GM23338 (cell line): ENCODE data around the gene RXFP3. TPM values are rescaled to one million over a fixed set of nuclear protein-coding genes. Genes with fewer than 3 reads are reported as not detected.

Experiments used
- ATAC-seq: fragments of 200-7000 bp; cut with Tn5 transposase; 3 replicates; pipeline ENCODE4 v1.9.1; 2020
- DNase-seq: peaks from one replicate; pipeline ENCODE4 v3.0.0-alpha.2; 2015; ENCODE audit warnings: low spot score
- H2AFZ ChIP-seq: fragments of 200-600 bp; sonication (generic); 2 replicates; pipeline ENCODE4 v1.8.0; 2016; ENCODE audit warnings: antibody characterized with exemption, mild to moderate bottlenecking, moderate library complexity
- H3F3A ChIP-seq: fragments of 200-600 bp; sonication (generic); replicated peaks from 2 replicates; pipeline ENCODE4 v1.8.0; 2017; ENCODE audit warnings: antibody characterized with exemption, mixed run types, low read depth
- H3K27ac ChIP-seq: fragments of 200-600 bp; sonication (generic); 2 replicates; pipeline ENCODE4 v1.6.1; 2016; ENCODE audit warnings: low read depth
- H3K27me3 ChIP-seq: fragments of 200-600 bp; sonication (generic); 2 replicates; pipeline ENCODE4 v1.8.0; 2016; ENCODE audit warnings: mild to moderate bottlenecking, mixed run types, moderate library complexity; ENCODE audit not compliant: insufficient read depth
- H3K36me3 ChIP-seq: fragments of 200-600 bp; sonication (generic); 2 replicates; pipeline ENCODE4 v1.8.0; 2016; ENCODE audit warnings: mild to moderate bottlenecking; ENCODE audit not compliant: insufficient read depth
- H3K4me1 ChIP-seq: fragments of 200-600 bp; sonication (generic); 2 replicates; pipeline ENCODE4 v1.8.0; 2016; ENCODE audit warnings: mild to moderate bottlenecking, moderate library complexity; ENCODE audit not compliant: insufficient read depth
- H3K4me2 ChIP-seq: fragments of 200-600 bp; sonication (generic); 2 replicates; pipeline ENCODE4 v1.7.1; 2017; ENCODE audit warnings: mixed run types
- H3K4me3 ChIP-seq: fragments of 200-600 bp; sonication (generic); 2 replicates; pipeline ENCODE4 v1.6.1; 2016; ENCODE audit warnings: mixed run types
- H3K79me2 ChIP-seq: fragments of 200-600 bp; sonication (generic); replicated peaks from 2 replicates; pipeline ENCODE4 v1.8.0; 2017; ENCODE audit warnings: mild to moderate bottlenecking; ENCODE audit not compliant: insufficient read depth
- H3K9me2 ChIP-seq: fragments of 200-600 bp; sonication (generic); 2 replicates; pipeline ENCODE4 v1.8.0; 2017; ENCODE audit not compliant: insufficient read depth
- H4K20me1 ChIP-seq: fragments of 200-600 bp; sonication (generic); replicated peaks from 2 replicates; pipeline ENCODE4 v1.8.0; 2017; ENCODE audit warnings: mild to moderate bottlenecking; ENCODE audit not compliant: insufficient read depth
- H3K27ac Mint-ChIP-seq: 2 replicates; pipeline ENCODE4 v1.8.0; 2020; ENCODE audit warnings: inconsistent platforms, mild to moderate bottlenecking, moderate library complexity, mixed read lengths
- H3K27me3 Mint-ChIP-seq: 3 replicates; pipeline ENCODE4 v1.8.0; 2022; ENCODE audit warnings: low read depth, mild to moderate bottlenecking, moderate library complexity, mixed read lengths, inconsistent platforms; ENCODE audit not compliant: insufficient read depth, poor library complexity
- H3K36me3 Mint-ChIP-seq: 3 replicates; pipeline ENCODE4 v1.8.0; 2021; ENCODE audit warnings: low read depth, mild to moderate bottlenecking, inconsistent platforms, moderate library complexity, mixed read lengths
- H3K4me1 Mint-ChIP-seq: 3 replicates; pipeline ENCODE4 v1.8.0; 2020; ENCODE audit warnings: mild to moderate bottlenecking, inconsistent platforms, mixed read lengths
- H3K4me3 Mint-ChIP-seq: 3 replicates; pipeline ENCODE4 v1.8.0; 2021; ENCODE audit warnings: moderate library complexity, mild to moderate bottlenecking, inconsistent platforms, mixed read lengths
- H3K9me3 Mint-ChIP-seq: 3 replicates; pipeline ENCODE4 v1.8.0; 2020; ENCODE audit warnings: moderate library complexity, mild to moderate bottlenecking, inconsistent platforms, mixed read lengths
- CREB1 ChIP-seq: fragments of 250-450 bp; sonication (Bioruptor Pico); IDR thresholded peaks from 2 replicates; pipeline ENCODE4 v1.5.0; 2020; ENCODE audit warnings: low read depth, mild to moderate bottlenecking, moderate library complexity
- EZH2 ChIP-seq: fragments of 200-600 bp; sonication (generic); IDR thresholded peaks from one replicate; pipeline ENCODE4 v1.8.0; 2017; ENCODE audit warnings: antibody characterized with exemption, mild to moderate bottlenecking, low read depth; ENCODE audit not compliant: unreplicated experiment
- EZH2phosphoT487 ChIP-seq: fragments of 200-600 bp; sonication (generic); IDR thresholded peaks from one replicate; pipeline ENCODE4 v1.8.1; 2018; ENCODE audit warnings: antibody characterized with exemption; ENCODE audit not compliant: unreplicated experiment
- JUNB ChIP-seq: IDR thresholded peaks from one replicate; pipeline ENCODE4 v1.6.1; 2016; ENCODE audit warnings: antibody characterized with exemption; ENCODE audit not compliant: unreplicated experiment
- NANOG ChIP-seq: IDR thresholded peaks from 2 replicates; pipeline ENCODE4 v1.6.1; 2016; ENCODE audit warnings: antibody characterized with exemption, borderline replicate concordance
- POLR2AphosphoS5 ChIP-seq: IDR thresholded peaks from 2 replicates; pipeline ENCODE4 v1.6.1; 2016; ENCODE audit warnings: antibody characterized with exemption, low read depth
- STAT1 ChIP-seq: IDR thresholded peaks from one replicate; pipeline ENCODE4 v1.6.1; 2016; ENCODE audit warnings: antibody characterized with exemption; ENCODE audit not compliant: unreplicated experiment
- ZNF114 ChIP-seq: fragments of 250-450 bp; sonication (Bioruptor Pico); IDR thresholded peaks from 2 replicates; pipeline ENCODE4 v1.5.0; 2020; ENCODE audit warnings: mild to moderate bottlenecking, moderate library complexity
- ZNF331 ChIP-seq: fragments of 250-450 bp; sonication (Bioruptor Pico); IDR thresholded peaks from 2 replicates; pipeline ENCODE4 v1.5.0; 2020; ENCODE audit warnings: low read depth, mild to moderate bottlenecking, moderate library complexity
- polyA plus RNA-seq: library from polyadenylated mRNA; unstranded; fragments of >200 nt; fragmentation: Nextera tagmentation; extraction: Ambion mirVana; gene quantifications from 2 replicates; pipeline ENCODE4 v1.2.1, GENCODE V29; 2016
- total RNA-seq: library from RNA; depleted of rRNA; stranded (reverse); fragments of >200 nt; shearing (Covaris generic); gene quantifications from 2 replicates; pipeline ENCODE4 v1.2.3, GENCODE V29; 2014
- TF ChIP-seq, protein P1 (sequence below): IDR thresholded peaks from one replicate; pipeline ENCODE4 v1.6.1; 2018; ENCODE audit warnings: antibody characterized with exemption; ENCODE audit not compliant: unreplicated experiment
- TF ChIP-seq, protein P2 (sequence below), 2 experiments: fragments of 200-600 bp in 1 of 2; sonication (generic) in 1 of 2; conservative IDR thresholded peaks; 2 replicates each; pipeline versions ENCODE4 v1.5.1 to v1.6.1; 2016 to 2017; ENCODE audit warnings: antibody characterized with exemption in 2 of 2, low read depth in 2 of 2, mild to moderate bottlenecking in 2 of 2, moderate library complexity in 1 of 2
- TF ChIP-seq, protein P3 (sequence below): IDR thresholded peaks from 2 replicates; pipeline ENCODE4 v1.6.1; 2016; ENCODE audit warnings: antibody characterized with exemption

The RXFP3 gene
- total and polyA plus RNA-seq, 2 experiments from 2014 or later, result not detected

DNA sequence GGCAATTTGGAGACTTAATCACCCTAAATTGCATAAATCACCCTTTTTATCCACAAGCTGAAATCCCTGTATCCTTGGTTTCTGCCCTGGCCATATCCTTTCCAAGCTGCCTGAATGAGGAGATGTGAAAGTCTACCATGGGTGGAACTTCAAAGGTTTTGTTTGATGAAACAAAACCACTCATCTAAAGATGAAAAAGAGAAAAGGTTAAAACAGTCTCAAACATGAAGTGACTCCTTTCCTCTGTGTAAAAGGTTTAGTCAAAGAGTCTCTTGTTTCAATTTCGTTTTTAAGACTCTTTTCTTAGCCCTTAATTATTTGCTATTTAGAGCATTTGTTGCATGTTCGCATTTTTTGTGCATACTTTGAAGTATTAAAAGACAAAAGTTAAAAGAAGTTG, 37.1 kb downstream of the RXFP3 start:
- H3K36me3 ChIP-seq, result no peaks in the 10 kb centered on the region
- H3K9me2 ChIP-seq, result peaks cover 8% of the 10 kb centered on the region; the same call in 1 of the 2 replicates
- Mint-ChIP-seq H3K4me1 (peaks cover 33% of the 10 kb centered on the region), H3K27ac (no peak overlapping the region), H3K4me3 (no peak overlapping the region), H3K36me3 (no peaks in the 10 kb centered on the region), H3K27me3 (no peaks in the 10 kb centered on the region), H3K9me3 (no peaks in the 10 kb centered on the region; the same call in 2 of the 3 replicates)
- H3K4me3 ChIP-seq, result no peak overlapping the region
- no peak for ATAC-seq
- no peaks in the 10 kb centered on the region for H4K20me1 ChIP-seq
- no peak for TF ChIP-seq EZH2phosphoT487
- no peak for TF ChIP-seq CREB1 (CRISPR knock-in tag)
- no peak for TF ChIP-seq NANOG
- TF ChIP-seq, protein P1, sequence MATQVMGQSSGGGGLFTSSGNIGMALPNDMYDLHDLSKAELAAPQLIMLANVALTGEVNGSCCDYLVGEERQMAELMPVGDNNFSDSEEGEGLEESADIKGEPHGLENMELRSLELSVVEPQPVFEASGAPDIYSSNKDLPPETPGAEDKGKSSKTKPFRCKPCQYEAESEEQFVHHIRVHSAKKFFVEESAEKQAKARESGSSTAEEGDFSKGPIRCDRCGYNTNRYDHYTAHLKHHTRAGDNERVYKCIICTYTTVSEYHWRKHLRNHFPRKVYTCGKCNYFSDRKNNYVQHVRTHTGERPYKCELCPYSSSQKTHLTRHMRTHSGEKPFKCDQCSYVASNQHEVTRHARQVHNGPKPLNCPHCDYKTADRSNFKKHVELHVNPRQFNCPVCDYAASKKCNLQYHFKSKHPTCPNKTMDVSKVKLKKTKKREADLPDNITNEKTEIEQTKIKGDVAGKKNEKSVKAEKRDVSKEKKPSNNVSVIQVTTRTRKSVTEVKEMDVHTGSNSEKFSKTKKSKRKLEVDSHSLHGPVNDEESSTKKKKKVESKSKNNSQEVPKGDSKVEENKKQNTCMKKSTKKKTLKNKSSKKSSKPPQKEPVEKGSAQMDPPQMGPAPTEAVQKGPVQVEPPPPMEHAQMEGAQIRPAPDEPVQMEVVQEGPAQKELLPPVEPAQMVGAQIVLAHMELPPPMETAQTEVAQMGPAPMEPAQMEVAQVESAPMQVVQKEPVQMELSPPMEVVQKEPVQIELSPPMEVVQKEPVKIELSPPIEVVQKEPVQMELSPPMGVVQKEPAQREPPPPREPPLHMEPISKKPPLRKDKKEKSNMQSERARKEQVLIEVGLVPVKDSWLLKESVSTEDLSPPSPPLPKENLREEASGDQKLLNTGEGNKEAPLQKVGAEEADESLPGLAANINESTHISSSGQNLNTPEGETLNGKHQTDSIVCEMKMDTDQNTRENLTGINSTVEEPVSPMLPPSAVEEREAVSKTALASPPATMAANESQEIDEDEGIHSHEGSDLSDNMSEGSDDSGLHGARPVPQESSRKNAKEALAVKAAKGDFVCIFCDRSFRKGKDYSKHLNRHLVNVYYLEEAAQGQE, result no peak
- TF ChIP-seq JUNB, result no peak
- TF ChIP-seq ZNF331, result no peak
- TF ChIP-seq STAT1, result no peak
- no peak for TF ChIP-seq EZH2
- TF ChIP-seq, protein P2, sequence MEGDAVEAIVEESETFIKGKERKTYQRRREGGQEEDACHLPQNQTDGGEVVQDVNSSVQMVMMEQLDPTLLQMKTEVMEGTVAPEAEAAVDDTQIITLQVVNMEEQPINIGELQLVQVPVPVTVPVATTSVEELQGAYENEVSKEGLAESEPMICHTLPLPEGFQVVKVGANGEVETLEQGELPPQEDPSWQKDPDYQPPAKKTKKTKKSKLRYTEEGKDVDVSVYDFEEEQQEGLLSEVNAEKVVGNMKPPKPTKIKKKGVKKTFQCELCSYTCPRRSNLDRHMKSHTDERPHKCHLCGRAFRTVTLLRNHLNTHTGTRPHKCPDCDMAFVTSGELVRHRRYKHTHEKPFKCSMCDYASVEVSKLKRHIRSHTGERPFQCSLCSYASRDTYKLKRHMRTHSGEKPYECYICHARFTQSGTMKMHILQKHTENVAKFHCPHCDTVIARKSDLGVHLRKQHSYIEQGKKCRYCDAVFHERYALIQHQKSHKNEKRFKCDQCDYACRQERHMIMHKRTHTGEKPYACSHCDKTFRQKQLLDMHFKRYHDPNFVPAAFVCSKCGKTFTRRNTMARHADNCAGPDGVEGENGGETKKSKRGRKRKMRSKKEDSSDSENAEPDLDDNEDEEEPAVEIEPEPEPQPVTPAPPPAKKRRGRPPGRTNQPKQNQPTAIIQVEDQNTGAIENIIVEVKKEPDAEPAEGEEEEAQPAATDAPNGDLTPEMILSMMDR (conservative IDR thresholded peaks at IDR 0.05; ENCODE audit: low read depth in 2 of 2), result no peak
- no peak for TF ChIP-seq POLR2AphosphoS5
- no peak for TF ChIP-seq ZNF114 (CRISPR knock-in tag)
- TF ChIP-seq, protein P3, sequence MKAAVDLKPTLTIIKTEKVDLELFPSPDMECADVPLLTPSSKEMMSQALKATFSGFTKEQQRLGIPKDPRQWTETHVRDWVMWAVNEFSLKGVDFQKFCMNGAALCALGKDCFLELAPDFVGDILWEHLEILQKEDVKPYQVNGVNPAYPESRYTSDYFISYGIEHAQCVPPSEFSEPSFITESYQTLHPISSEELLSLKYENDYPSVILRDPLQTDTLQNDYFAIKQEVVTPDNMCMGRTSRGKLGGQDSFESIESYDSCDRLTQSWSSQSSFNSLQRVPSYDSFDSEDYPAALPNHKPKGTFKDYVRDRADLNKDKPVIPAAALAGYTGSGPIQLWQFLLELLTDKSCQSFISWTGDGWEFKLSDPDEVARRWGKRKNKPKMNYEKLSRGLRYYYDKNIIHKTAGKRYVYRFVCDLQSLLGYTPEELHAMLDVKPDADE, result no peak
- no peaks in the 10 kb centered on the region for H3F3A ChIP-seq
- no peak overlapping the region for H3K27ac ChIP-seq
- peaks cover 27% of the 10 kb centered on the region for H3K4me1 ChIP-seq
- H2AFZ ChIP-seq, result no peak overlapping the region; the same call in 1 of the 2 replicates
- H3K79me2 ChIP-seq, result no peaks in the 10 kb centered on the region
- H3K4me2 ChIP-seq, result no peak overlapping the region
- no peaks in the 10 kb centered on the region for H3K27me3 ChIP-seq
- no peak for DNase-seq
